NT2/D1 (cell line): ENCODE data around the gene LRP1-AS.

ENCODE experiments used
- SUZ12 ChIP-seq: IDR thresholded peaks from 2 replicates; pipeline ENCODE4 v1.6.1; 2011; ENCODE audit not compliant: insufficient read length, insufficient read depth; ENCODE audit errors: extremely low read depth
- YY1 ChIP-seq: IDR thresholded peaks from 2 replicates; pipeline ENCODE4 v1.6.1; 2011; ENCODE audit not compliant: insufficient read length, insufficient read depth
- ZNF274 ChIP-seq: IDR thresholded peaks from 2 replicates; pipeline ENCODE4 v1.6.1; 2011; ENCODE audit warnings: mild to moderate bottlenecking, low read depth, low read length

DNA sequence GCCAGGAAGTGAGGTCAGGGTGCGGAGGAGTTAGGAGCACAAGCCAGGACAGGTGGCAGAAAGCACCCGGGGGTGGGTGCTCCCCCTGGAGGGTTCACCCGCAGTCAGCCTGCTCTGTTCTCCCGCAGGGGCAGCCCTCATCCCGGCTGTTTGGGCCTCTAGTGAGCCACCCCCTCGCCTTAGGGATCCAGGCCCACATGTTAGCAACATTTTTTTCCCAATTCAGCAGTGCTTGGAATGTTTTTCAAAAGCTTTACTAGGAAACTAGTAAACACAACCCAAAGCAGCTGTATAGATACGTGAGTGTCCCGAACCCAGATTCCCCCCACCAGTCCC is 40.6 kb upstream of the LRP1-AS start:
- TF ChIP-seq YY1 (no peak), ZNF274 (no peak), SUZ12 (no peak)
